GM21367 (cell line): ENCODE measurements around the gene MALL.
"Not testable (repeated sequence)": the region's sequence is repeated elsewhere in the genome, so short reads cannot be mapped to it uniquely, and the experiment has no call there.

Experiments
- ATAC-seq: cut with Tn5 transposase; IDR thresholded peaks from one replicate; pipeline ENCODE4 v1.9.1; 2021; ENCODE audit not compliant: unreplicated experiment

MALL gene

GRCh38 chr2:110054521-110055407, 60.9 kb downstream of the MALL start:
- not testable (repeated sequence) for ATAC-seq

- ATAC-seq: not testable (repeated sequence)
Measured at GRCh38 chr2:110053688-110054087, 61.9 kb downstream of the MALL start.

- ATAC-seq: not testable (repeated sequence)
Measured at GRCh38 chr2:110052166-110052565, 63.5 kb downstream of the MALL start.

GRCh38 chr2:110050222-110050621, 65.4 kb downstream of the MALL start:
- ATAC-seq: not testable (repeated sequence)

- ATAC-seq: not testable (repeated sequence)
Measured at GRCh38 chr2:110049769-110050168, 65.9 kb downstream of the MALL start.

GRCh38 chr2:110048255-110049197, 67.1 kb downstream of the MALL start:
- ATAC-seq: not testable (repeated sequence)

- not testable (repeated sequence) for ATAC-seq
Measured at GRCh38 chr2:110047225-110047624, 68.4 kb downstream of the MALL start.

GRCh38 chr2:110041941-110042660, 73.5 kb downstream of the MALL start:
- ATAC-seq: not testable (repeated sequence)

- ATAC-seq: not testable (repeated sequence)
Measured at GRCh38 chr2:110037336-110037735, 78.3 kb downstream of the MALL start.

GRCh38 chr2:110035384-110035783, 80.2 kb downstream of the MALL start:
- not testable (repeated sequence) for ATAC-seq

GRCh38 chr2:110034935-110035334, 80.7 kb downstream of the MALL start:
- not testable (repeated sequence) for ATAC-seq
